Psoas muscle (tissue), 8 donors: ENCODE data around the gene MAPT. TPM values are rescaled to one million over a fixed set of nuclear protein-coding genes. Genes with fewer than 3 reads are reported as not detected.
"Not testable (repeated sequence)": the region's sequence is repeated elsewhere in the genome, so short reads cannot be mapped to it uniquely, and the experiment has no call there.

Source experiments
- ATAC-seq, 4 donors: fragments of 200-7000 bp; cut with Tn5 transposase; one replicate each; pipeline ENCODE4 v1.9.1; 2020; ENCODE audit warnings: moderate library complexity in 3 of 4, mild to moderate bottlenecking in 2 of 4
- DNase-seq, 2 donors: peaks; one replicate each; pipeline ENCODE4 v3.0.0-alpha.2; 2020
- H3K27ac ChIP-seq: fragments of 200-600 bp; one replicate; pipeline ENCODE4 v1.8.0; 2022
- H3K27me3 ChIP-seq, 3 donors: fragments of 200-600 bp in 1 of 3; one replicate each; pipeline versions ENCODE4 v1.6.1 to v1.8.0; 2013 to 2022; ENCODE audit warnings: low read length in 2 of 3, mild to moderate bottlenecking in 2 of 3, moderate library complexity in 1 of 3; ENCODE audit not compliant: insufficient read depth in 3 of 3
- H3K36me3 ChIP-seq, 2 donors: fragments of 200-600 bp in 1 of 2; one replicate each; pipeline versions ENCODE4 v1.6.1 to v1.8.0; 2013 to 2022; ENCODE audit warnings: low read depth in 1 of 2, mild to moderate bottlenecking in 1 of 2, moderate library complexity in 1 of 2; ENCODE audit not compliant: insufficient read depth in 1 of 2
- H3K4me1 ChIP-seq: fragments of 200-600 bp; one replicate; pipeline ENCODE4 v1.8.0; 2022
- H3K4me3 ChIP-seq: fragments of 200-600 bp; one replicate; pipeline ENCODE4 v1.8.0; 2022; ENCODE audit warnings: mild to moderate bottlenecking
- H3K9me3 ChIP-seq: fragments of 200-600 bp; one replicate; pipeline ENCODE4 v1.8.0; 2022
- WGBS, 3 donors: extraction: QIAGEN DNeasy Blood & Tissue Kit; methylation state at CpG; one replicate each; pipeline versions ENCODE4 v1.1.6 to v1.1.7; 2013; 5-methylcytosine and 5-hydroxymethylcytosine counted together
- intact Hi-C, 2 donors: fragments of 100-400 bp; cut with DNase I; formaldehyde crosslinking; loops; one replicate each; pipeline versions ENCODE4 v1.11.0 to v1.14.2; 2022
- polyA plus RNA-seq, 3 donors: library from polyadenylated mRNA; stranded (reverse); fragments of 200-250 nt; gene quantifications; one replicate each; pipeline ENCODE4 v1.2.3, GENCODE V29; 2013
- total RNA-seq, 4 donors: library from RNA; stranded (reverse); fragmentation: NEBNext Ultra II Directional in 2 of 4; extraction: Animal tissue kit (Norgen Biotek cat#: 25700) in 2 of 4; gene quantifications; one replicate each; pipeline versions ENCODE4 v1.2.1 to v1.2.4, GENCODE V29; 2021 to 2023
- TF ChIP-seq, protein P1 (sequence below): fragments of 200-600 bp; IDR thresholded peaks from one replicate; pipeline ENCODE4 v1.8.0; 2022; ENCODE audit warnings: antibody characterized with exemption
- donor health status: healthy with polysubstance abuse.
- donor health status: DM: no; HTN: no; CAD: no; lungs with moderate emphysema.
- donor health status: Bipolar disorder and iron deficiency.
- donor health status: healthy.
- donor health status: DM: yes; HTN: yes; CAD: no.
- donor health status: DM: no; HTN: no; CAD: no.
- donor health status: DM: no; HTN: no; CAD: no.
- donor health status: DM: yes; HTN: yes; CAD: no.

MAPT gene
- total and polyA plus RNA-seq, 7 donors = 16.0 to 253 (median 104) TPM

DNA sequence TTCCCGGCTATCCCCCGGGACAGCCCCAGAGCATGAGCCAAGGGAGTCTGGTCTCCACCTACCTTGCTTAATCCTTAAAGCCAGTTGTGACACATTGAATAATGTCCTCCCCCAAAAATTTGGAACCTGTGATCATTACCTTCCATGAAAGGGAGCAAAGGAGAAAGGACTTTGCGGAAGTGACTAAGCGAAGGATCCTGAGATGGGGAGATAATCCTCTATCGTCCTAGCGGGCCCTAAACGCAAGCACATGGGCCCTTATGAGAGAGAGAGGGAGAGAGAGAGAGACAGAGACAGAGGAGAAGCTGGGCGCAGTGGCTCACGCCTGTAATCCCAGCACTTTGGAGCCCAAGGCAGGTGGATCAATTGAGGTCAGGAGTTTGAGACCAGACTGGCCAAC is 40.1 kb upstream of the MAPT start:
- Histone ChIP-seq H3K4me3 (no peak overlapping the region), H3K9me3 (no peaks in the 10 kb centered on the region), H3K4me1 (no peaks in the 10 kb centered on the region), H3K36me3 (no peaks in the 10 kb centered on the region), H3K27ac (no peak overlapping the region), H3K27me3 (peaks cover 0 to 12% (median 0%) of the 10 kb centered on the region in 3 donors)
- WGBS, 3 donors = 82 to 88% (median 85%) methylated on average over 9 of the region's 9 CpGs
- TF ChIP-seq, protein P1, sequence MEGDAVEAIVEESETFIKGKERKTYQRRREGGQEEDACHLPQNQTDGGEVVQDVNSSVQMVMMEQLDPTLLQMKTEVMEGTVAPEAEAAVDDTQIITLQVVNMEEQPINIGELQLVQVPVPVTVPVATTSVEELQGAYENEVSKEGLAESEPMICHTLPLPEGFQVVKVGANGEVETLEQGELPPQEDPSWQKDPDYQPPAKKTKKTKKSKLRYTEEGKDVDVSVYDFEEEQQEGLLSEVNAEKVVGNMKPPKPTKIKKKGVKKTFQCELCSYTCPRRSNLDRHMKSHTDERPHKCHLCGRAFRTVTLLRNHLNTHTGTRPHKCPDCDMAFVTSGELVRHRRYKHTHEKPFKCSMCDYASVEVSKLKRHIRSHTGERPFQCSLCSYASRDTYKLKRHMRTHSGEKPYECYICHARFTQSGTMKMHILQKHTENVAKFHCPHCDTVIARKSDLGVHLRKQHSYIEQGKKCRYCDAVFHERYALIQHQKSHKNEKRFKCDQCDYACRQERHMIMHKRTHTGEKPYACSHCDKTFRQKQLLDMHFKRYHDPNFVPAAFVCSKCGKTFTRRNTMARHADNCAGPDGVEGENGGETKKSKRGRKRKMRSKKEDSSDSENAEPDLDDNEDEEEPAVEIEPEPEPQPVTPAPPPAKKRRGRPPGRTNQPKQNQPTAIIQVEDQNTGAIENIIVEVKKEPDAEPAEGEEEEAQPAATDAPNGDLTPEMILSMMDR = no peak
- intact Hi-C loops = loop anchor here (5.0 kb wide), 1 partner anchor 212 kb away; no protein-coding TSS in a partner anchor
- DNase-seq (no peak), ATAC-seq (no peak)

DNA sequence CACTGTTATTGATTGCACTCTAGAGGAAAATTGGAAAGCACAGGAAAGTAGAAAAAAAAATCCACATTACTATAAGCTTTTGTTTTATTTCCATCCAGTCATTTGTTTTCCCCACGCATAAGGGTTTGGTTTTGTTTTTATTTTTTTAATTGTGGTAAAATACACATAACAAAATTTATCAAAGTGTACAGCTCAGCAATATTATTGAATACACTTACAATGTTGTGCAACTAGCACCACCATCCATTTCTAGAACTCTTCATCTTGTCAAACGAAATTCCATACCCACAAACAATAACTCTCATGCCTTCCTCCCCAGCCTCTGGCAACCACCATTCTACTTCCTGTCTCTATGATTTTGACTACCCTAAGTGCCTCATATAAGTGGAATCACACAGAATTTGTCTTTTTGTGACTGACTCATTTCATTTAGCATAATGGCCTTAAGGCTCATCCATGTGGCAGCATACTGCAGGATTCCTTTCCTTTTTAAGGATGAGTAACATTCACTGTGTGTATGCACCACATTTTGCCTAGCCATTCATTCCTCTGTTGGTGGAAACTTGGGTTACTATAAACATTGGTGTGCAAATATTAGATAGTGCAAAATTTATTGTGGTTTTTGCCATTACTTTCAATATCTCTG is 38.5 kb upstream of the MAPT start:
- intact Hi-C loops = no loop called here
- Histone ChIP-seq H3K36me3 (no peaks in the 10 kb centered on the region), H3K27me3 (peaks cover 0 to 12% (median 0%) of the 10 kb centered on the region in 3 donors)

DNA sequence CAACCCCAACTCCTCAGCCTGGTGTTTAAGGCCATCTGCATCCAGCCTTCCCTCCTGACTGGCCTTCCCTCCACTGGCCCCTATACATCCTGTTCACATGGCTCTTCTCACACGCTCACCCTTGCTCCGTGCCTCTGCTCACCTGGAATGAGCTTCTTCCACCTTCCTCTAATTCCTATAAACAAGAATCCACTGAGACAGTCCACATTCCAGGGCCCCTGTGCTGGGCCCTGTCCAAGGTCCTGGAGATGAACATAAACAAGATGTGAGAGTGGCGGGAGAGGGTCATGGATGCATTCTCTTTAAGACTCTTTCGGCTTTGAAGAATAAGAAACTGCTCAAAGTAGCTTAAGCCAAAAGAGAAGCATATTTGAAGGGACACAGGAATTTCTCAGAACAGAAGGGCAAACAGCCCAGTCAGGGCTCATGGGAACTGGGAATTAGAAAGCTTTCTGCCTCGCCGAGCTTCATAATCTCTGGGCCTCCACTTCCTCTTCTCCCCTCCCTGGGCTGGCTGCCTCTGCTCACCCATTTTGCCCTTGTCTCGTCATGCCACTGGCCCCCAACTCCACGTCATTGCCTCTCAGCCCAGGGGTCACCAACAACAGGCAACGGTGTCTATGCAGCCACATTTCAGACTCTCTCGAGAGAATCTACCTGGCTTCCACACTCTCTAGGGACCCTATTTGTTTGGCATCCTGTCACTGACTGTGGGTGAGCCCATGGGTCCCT is 36.2 kb upstream of the MAPT start:
- no peak for ATAC-seq

More for the DNA sequence above, 38.5 kb upstream of the MAPT start:
- no peak for ATAC-seq
- Histone ChIP-seq H3K27ac (no peak overlapping the region), H3K4me1 (no peaks in the 10 kb centered on the region), H3K4me3 (no peak overlapping the region), H3K9me3 (no peaks in the 10 kb centered on the region)
- WGBS, 3 donors = 67 to 77% (median 69%) methylated on average over 2 of the region's 2 CpGs
- no peak for DNase-seq
- TF ChIP-seq, protein P1 = no peak

DNA sequence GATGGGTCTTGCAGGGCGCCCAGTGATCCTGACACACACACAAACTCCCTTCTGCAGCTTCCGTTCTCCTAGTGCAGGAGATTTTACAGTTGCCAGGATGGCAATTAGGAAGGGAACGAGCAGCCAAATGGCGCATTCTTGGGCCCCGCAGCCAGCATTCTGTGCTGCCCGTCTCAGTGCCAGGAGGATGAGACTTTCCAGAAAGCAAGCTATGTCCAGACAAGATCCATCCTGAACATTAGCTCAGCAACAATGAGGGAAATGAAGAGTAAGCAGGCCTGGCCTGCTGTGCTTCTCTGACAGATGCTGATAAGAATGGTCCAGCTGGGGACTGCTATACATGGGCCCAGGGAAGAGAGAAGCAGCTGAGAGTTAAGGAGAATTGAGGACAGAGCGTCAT is 33.2 kb upstream of the MAPT start:
- ATAC-seq (no peak), DNase-seq (no peak)
- TF ChIP-seq, protein P1 = no peak
- intact Hi-C loops = no loop called here
- H3K27ac ChIP-seq = no peak overlapping the region
- no peaks in the 10 kb centered on the region for H3K36me3 ChIP-seq
- no peaks in the 10 kb centered on the region for H3K4me1 ChIP-seq
- WGBS, 3 donors = 33 to 43% (median 34%) methylated on average over 7 of the region's 7 CpGs
- no peaks in the 10 kb centered on the region for H3K9me3 ChIP-seq
- no peak overlapping the region for H3K4me3 ChIP-seq
- H3K27me3 ChIP-seq = peaks cover 0 to 6% (median 0%) of the 10 kb centered on the region in 3 donors

More for the DNA sequence above, 36.2 kb upstream of the MAPT start:
- no peak overlapping the region for H3K27ac ChIP-seq
- H3K27me3 ChIP-seq = peaks cover 0 to 12% (median 0%) of the 10 kb centered on the region in 3 donors
- H3K4me3 ChIP-seq = no peak overlapping the region
- no peaks in the 10 kb centered on the region for H3K4me1 ChIP-seq
- H3K36me3 ChIP-seq = no peaks in the 10 kb centered on the region
- TF ChIP-seq, protein P1 = no peak
- no peak for DNase-seq
- WGBS, 3 donors = 32 to 37% (median 37%) methylated on average over 10 of the region's 10 CpGs
- intact Hi-C loops = no loop called here
- H3K9me3 ChIP-seq = no peaks in the 10 kb centered on the region

DNA sequence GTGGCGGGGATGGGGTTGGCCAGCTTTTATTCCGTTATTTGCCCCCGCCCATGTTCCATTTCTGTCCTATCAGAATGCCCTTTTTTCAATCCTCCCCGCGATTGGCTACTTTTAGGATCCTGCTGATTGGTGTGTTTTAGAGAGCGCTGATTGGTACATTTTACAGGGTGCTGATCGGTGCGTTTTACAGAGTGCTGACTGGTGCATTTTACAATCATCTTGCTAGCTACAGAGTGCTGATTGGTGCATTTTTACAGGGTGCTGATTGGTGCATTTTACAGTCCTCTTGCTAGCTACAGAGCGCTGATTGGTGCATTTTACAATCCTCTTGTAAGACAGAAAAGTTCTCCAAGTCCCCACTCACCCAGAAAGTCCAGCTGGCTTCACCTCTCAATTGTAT is 32.2 kb upstream of the MAPT start:
- H3K27me3 ChIP-seq, DNase-seq, H3K36me3 ChIP-seq, ATAC-seq, H3K4me1 ChIP-seq, H3K9me3 ChIP-seq, intact Hi-C loops, H3K27ac ChIP-seq, H3K4me3 ChIP-seq: not testable (repeated sequence)
- WGBS, 3 donors = 80 to 90% (median 83%) methylated on average over 9 of the region's 9 CpGs
